Activated effector memory CD4-positive, alpha-beta T cell treated with anti-CD3 and anti-CD28 coated beads, Interleukin-2, amount 50 U/mL, for 16 hours (primary cell): ENCODE results near the gene CDK2AP2.
"Not testable (repeated sequence)": the region's sequence is repeated elsewhere in the genome, so short reads cannot be mapped to it uniquely, and the experiment has no call there.

Experiments
- DNase-seq: peaks from one replicate; pipeline ENCODE4 v3.0.0-alpha.2; 2020

Gene CDK2AP2

GRCh38 chr11:67523556-67524479, 15.9 kb upstream of the CDK2AP2 start:
- DNase-seq, result no peak

- DNase-seq, result no peak
These were observed 15.0 kb upstream of the CDK2AP2 start, which contains the start of gene CABP2 for GRCh38 chr11:67522844-67523555. TSS of gene CABP2 (minus strand) at chr11:67523446. CDS start at chr11:67523326, 120 bp downstream.

- DNase-seq, result no peak
These were observed 14.4 kb upstream of the CDK2AP2 start for GRCh38 chr11:67522338-67522737.

GRCh38 chr11:67521924-67522323, 14.0 kb upstream of the CDK2AP2 start:
- DNase-seq, result no peak

- DNase-seq, result peak; percentile 58
These were observed 13.2 kb upstream of the CDK2AP2 start for GRCh38 chr11:67520856-67521824.

GRCh38 chr11:67519726-67520125, 11.8 kb upstream of the CDK2AP2 start:
- peak; percentile 61 for DNase-seq

GRCh38 chr11:67517784-67518552, 10.0 kb upstream of the CDK2AP2 start:
- peak; percentile 53 for DNase-seq

- no peak for DNase-seq
These were observed 8.8 kb upstream of the CDK2AP2 start for GRCh38 chr11:67516806-67517205.

GRCh38 chr11:67514116-67514515, 6.2 kb upstream of the CDK2AP2 start:
- DNase-seq, result no peak

GRCh38 chr11:67511558-67511957, 3.6 kb upstream of the CDK2AP2 start:
- DNase-seq, result not testable (repeated sequence)

GRCh38 chr11:67510023-67510345, 2.0 kb upstream of the CDK2AP2 start:
- DNase-seq, result no peak

- DNase-seq, result peak; percentile 99
These were observed 642 bp upstream of the CDK2AP2 start for GRCh38 chr11:67508486-67509121.

GRCh38 chr11:67507242-67507863, 609 bp downstream of the CDK2AP2 start:
- no peak for DNase-seq

- DNase-seq, result no peak
These were observed 1.4 kb downstream of the CDK2AP2 start for GRCh38 chr11:67506426-67507051.

GRCh38 chr11:67505605-67506396, 2.2 kb downstream of the CDK2AP2 start:
- DNase-seq, result peak; percentile 97

- peak; percentile 91 for DNase-seq
These were observed 2.9 kb downstream of the CDK2AP2 start, which contains the start of gene PITPNM1 for GRCh38 chr11:67504950-67505581. TSS of gene PITPNM1 (minus strand) at chr11:67505363. CDS start at chr11:67504180, 1,183 bp downstream.

GRCh38 chr11:67504005-67504949, 3.7 kb downstream of the CDK2AP2 start:
- DNase-seq, result peak; percentile 80
